ENCODE results near the gene NPAS3.

Gene NPAS3

GRCh38 chr14:33568935-33569579 lies 630.4 kb downstream of the NPAS3 start:
- no peak for TF ChIP-seq Cebpa-rat (IDR thresholded peaks at IDR 0.05)
- H3K27ac ChIP-seq, result no peak overlapping the region

DNA sequence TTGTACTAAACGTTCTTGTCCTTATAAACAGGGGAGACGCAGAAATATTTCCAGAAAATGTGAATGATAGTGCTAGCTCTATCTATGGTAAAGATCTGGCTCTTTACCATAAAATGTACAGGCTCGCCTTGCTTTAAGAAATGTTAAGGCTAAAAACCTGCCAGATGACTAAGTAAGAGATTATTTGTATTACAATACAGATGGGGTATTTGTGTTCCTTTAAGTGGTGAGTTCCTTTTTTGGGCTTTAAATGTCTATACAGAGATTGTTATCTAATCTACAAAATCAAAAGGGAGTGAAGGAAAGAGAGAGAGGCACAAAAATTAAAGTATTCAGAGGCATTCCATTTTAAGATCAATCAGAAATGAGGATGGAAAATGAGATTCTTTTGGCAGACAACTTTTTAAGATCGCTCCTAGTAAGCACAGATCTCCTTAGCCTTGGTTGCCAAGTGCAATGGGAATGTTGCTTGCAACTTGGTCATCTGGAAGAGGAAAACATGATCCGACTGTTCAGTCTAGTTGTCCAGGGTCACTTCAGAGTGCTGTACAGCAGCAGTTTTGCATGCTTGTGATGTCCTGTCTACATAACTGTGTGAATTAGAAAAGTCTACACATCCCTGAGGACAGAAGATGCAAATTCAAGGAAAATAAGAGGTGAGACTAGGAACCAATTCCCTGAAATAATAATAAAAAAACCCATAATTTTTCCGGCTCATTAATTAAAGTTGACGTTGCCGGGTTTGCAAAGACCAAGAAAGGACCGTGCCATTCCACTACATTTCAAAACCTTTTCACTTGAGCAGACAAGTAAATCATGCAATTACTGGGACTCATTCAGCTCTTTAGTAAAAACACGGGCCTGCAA lies 631.4 kb downstream of the NPAS3 start:
- Histone ChIP-seq H3K36me3 (no peaks in the 10 kb centered on the region), H4K20me1 (no peaks in the 10 kb centered on the region), H3K4me2 (no peak overlapping the region), H3K27me3 (no peaks in the 10 kb centered on the region), H3K4me1 (no peaks in the 10 kb centered on the region), H3K27ac (no peak overlapping the region), H3K9ac (no peak overlapping the region), H3K9me3 (replicated peaks in 1 of 11) (no peaks in the 10 kb centered on the region), H3K4me3 (no peak overlapping the region)
- TF ChIP-seq Cebpa-rat (IDR thresholded peaks at IDR 0.05), result no peak

More at GRCh38 chr14:33568935-33569579, 630.4 kb downstream of the NPAS3 start:
- Histone ChIP-seq H3K4me3 (no peak overlapping the region), H4K20me1 (no peaks in the 10 kb centered on the region), H3K4me1 (peaks cover 0 to 6% (median 0%) of the 10 kb centered on the region in 10 experiments; a peak in 1 of 20 replicates), H3K36me3 (no peaks in the 10 kb centered on the region), H3K4me2 (no peak overlapping the region), H3K9me3 (replicated peaks in 1 of 11) (no peaks in the 10 kb centered on the region), H3K27me3 (no peaks in the 10 kb centered on the region), H3K9ac (no peak overlapping the region)

DNA sequence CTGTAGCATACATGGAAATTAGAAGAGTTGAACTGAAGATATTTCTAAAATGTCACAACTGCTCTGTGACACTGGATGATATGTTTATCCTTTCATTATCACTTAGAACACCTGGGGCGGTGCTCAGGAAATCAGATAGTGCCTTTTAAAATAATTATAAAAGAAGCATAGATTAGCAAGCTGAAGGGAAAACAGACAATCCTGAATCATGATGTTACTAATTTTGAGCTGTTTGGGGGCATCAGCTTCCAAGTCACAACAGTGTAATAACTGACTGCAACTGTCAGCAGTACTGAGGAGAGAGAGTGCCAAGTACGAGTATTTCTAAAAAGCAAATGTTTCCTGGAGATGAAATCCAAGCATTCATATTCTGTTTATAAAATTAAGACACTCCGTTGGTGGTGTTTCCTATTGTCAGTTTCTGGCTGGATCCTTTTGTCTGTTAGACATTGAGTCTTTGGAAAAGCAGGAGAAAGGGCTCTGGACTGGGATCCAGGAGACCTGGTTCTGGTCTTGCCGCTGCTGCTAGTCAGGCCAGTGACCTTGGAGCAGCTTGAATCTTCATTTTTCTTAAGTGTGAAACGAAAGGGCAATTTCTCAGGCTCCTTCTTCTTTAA lies 632.1 kb downstream of the NPAS3 start:
- no peak overlapping the region for H3K4me2 ChIP-seq
- no peaks in the 10 kb centered on the region for H3K4me1 ChIP-seq
- H3K4me3 ChIP-seq, result no peak overlapping the region
- no peak for TF ChIP-seq Cebpa-rat (IDR thresholded peaks at IDR 0.05)
- no peak overlapping the region for H3K9ac ChIP-seq
- no peaks in the 10 kb centered on the region for H3K36me3 ChIP-seq
- H3K9me3 ChIP-seq (replicated peaks in 1 of 11), result no peaks in the 10 kb centered on the region
- H3K27me3 ChIP-seq, result no peaks in the 10 kb centered on the region
- H4K20me1 ChIP-seq, result no peaks in the 10 kb centered on the region
- no peak overlapping the region for H3K27ac ChIP-seq

GRCh38 chr14:33573301-33573880 lies 634.7 kb downstream of the NPAS3 start:
- no peak for TF ChIP-seq Cebpa-rat (IDR thresholded peaks at IDR 0.05)
- Histone ChIP-seq H3K4me2 (no peak overlapping the region), H3K27ac (no peak overlapping the region), H3K9me3 (replicated peaks in 1 of 11) (no peaks in the 10 kb centered on the region), H3K4me3 (no peak overlapping the region), H3K27me3 (no peaks in the 10 kb centered on the region), H4K20me1 (no peaks in the 10 kb centered on the region), H3K4me1 (no peaks in the 10 kb centered on the region), H3K36me3 (no peaks in the 10 kb centered on the region), H3K9ac (no peak overlapping the region)

DNA sequence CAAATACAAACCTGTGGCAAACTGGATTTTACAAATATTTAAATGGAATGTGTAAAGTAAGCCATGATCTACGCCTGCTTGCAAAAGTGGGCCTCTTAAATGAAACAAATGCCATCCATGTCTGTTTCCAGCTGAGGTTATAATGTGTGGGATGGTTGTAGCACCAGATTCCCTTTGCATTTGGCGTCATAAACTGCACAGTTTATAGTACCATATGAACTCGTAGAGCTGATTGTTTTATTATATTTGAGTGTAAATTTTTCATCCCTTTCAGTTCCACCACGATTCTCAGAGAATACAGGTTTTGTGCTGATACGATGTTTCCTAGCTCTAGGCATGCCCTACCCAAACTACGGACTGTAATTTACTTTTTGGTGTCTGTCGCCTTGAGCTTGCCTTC lies 637.3 kb downstream of the NPAS3 start:
- H3K4me1 ChIP-seq, result no peaks in the 10 kb centered on the region
- no peaks in the 10 kb centered on the region for H4K20me1 ChIP-seq
- TF ChIP-seq Cebpa-rat (IDR thresholded peaks at IDR 0.05), result no peak
- H3K27me3 ChIP-seq, result no peaks in the 10 kb centered on the region
- no peak overlapping the region for H3K9ac ChIP-seq
- H3K4me2 ChIP-seq, result no peak overlapping the region
- no peaks in the 10 kb centered on the region for H3K9me3 ChIP-seq (replicated peaks in 1 of 11)
- no peak overlapping the region for H3K27ac ChIP-seq
- H3K4me3 ChIP-seq, result no peak overlapping the region
- H3K36me3 ChIP-seq, result no peaks in the 10 kb centered on the region

DNA sequence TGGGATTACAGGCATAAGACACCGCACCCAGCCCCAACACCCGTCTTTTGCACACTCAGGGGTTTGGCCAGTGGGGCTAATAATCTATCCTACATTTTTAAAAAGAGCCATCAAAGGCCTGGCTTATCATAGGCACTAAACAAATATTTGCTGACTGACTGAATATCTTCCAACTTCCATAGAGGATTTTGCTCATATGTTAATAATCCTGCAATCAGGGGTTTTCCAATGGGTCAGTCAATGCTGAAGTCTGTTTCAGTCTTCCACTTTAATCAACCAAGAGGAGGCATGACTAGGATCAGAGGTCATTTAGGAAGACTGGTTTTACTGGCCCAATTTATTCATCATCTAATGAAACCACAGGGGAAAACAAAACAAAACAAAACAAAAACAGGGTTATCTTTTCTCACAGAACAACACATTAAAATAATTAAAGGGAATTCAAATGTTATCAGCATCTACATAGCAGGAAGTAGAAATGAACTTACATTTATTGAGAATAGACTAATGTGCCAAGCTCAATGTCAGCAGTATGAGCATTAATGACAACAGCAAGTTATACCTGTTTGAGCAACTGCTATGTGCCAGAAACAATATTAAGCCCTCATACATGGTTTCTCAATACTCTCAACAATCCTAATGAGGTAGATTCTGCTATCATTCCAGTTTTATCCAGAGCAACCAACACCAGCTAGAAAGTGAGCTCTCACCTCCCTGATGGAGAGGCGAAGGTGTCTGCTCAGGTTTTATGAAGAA lies 640.0 kb downstream of the NPAS3 start:
- no peaks in the 10 kb centered on the region for H3K9me3 ChIP-seq (replicated peaks in 1 of 11)
- no peak overlapping the region for H3K4me2 ChIP-seq
- H3K4me3 ChIP-seq, result no peak overlapping the region
- H3K9ac ChIP-seq, result no peak overlapping the region
- TF ChIP-seq Cebpa-rat (IDR thresholded peaks at IDR 0.05), result no peak
- H3K36me3 ChIP-seq, result no peaks in the 10 kb centered on the region
- H3K27ac ChIP-seq, result no peak overlapping the region
- no peaks in the 10 kb centered on the region for H3K27me3 ChIP-seq
- H4K20me1 ChIP-seq, result no peaks in the 10 kb centered on the region
- H3K4me1 ChIP-seq, result no peaks in the 10 kb centered on the region

DNA sequence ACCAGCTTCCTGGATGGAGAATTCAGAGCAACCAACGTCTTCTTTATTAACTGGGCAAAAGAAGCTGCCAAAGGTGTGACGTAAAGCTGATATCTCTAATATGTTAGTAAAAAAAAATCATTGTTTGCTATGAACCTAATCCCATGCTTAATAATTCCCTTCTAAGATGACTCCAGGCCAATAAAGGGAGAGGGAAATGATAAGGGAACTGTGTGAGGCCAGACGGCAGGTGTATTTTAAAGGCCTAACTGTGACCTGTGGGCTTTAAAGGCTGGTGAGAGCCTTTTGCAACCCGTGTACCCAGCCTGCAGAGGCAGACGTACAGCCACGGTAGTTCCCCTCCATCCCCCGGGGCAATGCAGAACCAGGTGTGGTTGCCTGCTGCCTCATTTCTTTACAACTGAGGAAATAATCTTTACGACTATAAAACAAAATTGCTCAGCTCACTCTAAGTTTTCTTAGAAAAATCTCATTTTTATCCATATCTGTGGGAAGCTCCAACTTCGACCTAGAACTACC lies 641.6 kb downstream of the NPAS3 start:
- no peaks in the 10 kb centered on the region for H3K9me3 ChIP-seq (replicated peaks in 1 of 11)

GRCh38 chr14:33580841-33581240 lies 642.2 kb downstream of the NPAS3 start:
- Histone ChIP-seq H3K9me3 (replicated peaks in 1 of 11) (no peaks in the 10 kb centered on the region), H3K27ac (no peak overlapping the region), H3K36me3 (no peaks in the 10 kb centered on the region), H3K4me3 (no peak overlapping the region), H3K9ac (no peak overlapping the region), H3K4me1 (no peaks in the 10 kb centered on the region), H3K27me3 (no peaks in the 10 kb centered on the region), H3K4me2 (no peak overlapping the region), H4K20me1 (no peaks in the 10 kb centered on the region)
- no peak for TF ChIP-seq Cebpa-rat (IDR thresholded peaks at IDR 0.05)

More for the DNA sequence above, 641.6 kb downstream of the NPAS3 start:
- no peaks in the 10 kb centered on the region for H3K27me3 ChIP-seq
- no peak overlapping the region for H3K27ac ChIP-seq
- H4K20me1 ChIP-seq, result no peaks in the 10 kb centered on the region
- no peaks in the 10 kb centered on the region for H3K4me1 ChIP-seq
- H3K4me3 ChIP-seq, result no peak overlapping the region
- no peak for TF ChIP-seq Cebpa-rat (IDR thresholded peaks at IDR 0.05)
- H3K4me2 ChIP-seq, result no peak overlapping the region
- H3K9ac ChIP-seq, result no peak overlapping the region
- H3K36me3 ChIP-seq, result no peaks in the 10 kb centered on the region

- TF ChIP-seq Cebpa-rat (IDR thresholded peaks at IDR 0.05), result no peak
- no peak overlapping the region for H3K4me2 ChIP-seq
These were observed 646.0 kb downstream of the NPAS3 start for GRCh38 chr14:33584697-33585096.

More at GRCh38 chr14:33584697-33585096, 646.0 kb downstream of the NPAS3 start:
- H3K27ac ChIP-seq, result no peak overlapping the region
- H3K36me3 ChIP-seq, result no peaks in the 10 kb centered on the region
- H3K9ac ChIP-seq, result no peak overlapping the region
- no peaks in the 10 kb centered on the region for H4K20me1 ChIP-seq
- no peak overlapping the region for H3K4me3 ChIP-seq
- H3K9me3 ChIP-seq (replicated peaks in 1 of 11), result no peaks in the 10 kb centered on the region
- H3K4me1 ChIP-seq, result no peaks in the 10 kb centered on the region
- no peaks in the 10 kb centered on the region for H3K27me3 ChIP-seq

Data from BLaER1 treated with 17β-estradiol and CSF1 and Interleukin-3, amounts not matched to agents 10 nM and 100 nM (cell line).